CD4-positive, alpha-beta T cell treated with Interleukin-4 for 1 hour (primary cell): ENCODE measurements around the gene ADAMTS2.

Experiments
- DNase-seq, 2 donors: peaks; one replicate each; pipeline ENCODE4 v3.0.0-alpha.2; 2020 to 2022

Gene ADAMTS2

GRCh38 chr5:179187681-179188575 lies 157.3 kb downstream of the ADAMTS2 start:
- no peak for DNase-seq

GRCh38 chr5:179187229-179187678 lies 158.0 kb downstream of the ADAMTS2 start:
- DNase-seq, result no peak

DNA sequence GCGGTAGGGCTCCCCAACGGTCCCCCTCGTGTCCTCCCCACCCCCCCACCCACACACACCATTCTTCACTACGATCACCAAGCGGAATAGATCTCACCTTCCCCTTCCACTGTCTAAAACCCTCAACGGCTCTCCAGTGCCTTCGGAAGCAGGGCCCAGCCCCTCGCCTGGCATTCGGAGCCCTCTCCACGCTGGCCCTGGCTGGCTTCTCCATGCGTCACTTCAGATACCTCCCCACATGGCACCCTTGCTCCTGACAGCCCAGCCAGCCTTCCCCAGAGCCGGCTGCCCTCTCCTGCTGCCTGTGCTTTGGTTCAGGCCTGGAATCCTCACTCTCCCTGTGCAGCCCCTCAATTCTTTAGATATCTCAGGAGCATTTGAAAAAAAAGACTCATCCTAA lies 158.5 kb downstream of the ADAMTS2 start:
- no peak for DNase-seq

GRCh38 chr5:179185941-179186411 lies 159.3 kb downstream of the ADAMTS2 start:
- no peak for DNase-seq

DNA sequence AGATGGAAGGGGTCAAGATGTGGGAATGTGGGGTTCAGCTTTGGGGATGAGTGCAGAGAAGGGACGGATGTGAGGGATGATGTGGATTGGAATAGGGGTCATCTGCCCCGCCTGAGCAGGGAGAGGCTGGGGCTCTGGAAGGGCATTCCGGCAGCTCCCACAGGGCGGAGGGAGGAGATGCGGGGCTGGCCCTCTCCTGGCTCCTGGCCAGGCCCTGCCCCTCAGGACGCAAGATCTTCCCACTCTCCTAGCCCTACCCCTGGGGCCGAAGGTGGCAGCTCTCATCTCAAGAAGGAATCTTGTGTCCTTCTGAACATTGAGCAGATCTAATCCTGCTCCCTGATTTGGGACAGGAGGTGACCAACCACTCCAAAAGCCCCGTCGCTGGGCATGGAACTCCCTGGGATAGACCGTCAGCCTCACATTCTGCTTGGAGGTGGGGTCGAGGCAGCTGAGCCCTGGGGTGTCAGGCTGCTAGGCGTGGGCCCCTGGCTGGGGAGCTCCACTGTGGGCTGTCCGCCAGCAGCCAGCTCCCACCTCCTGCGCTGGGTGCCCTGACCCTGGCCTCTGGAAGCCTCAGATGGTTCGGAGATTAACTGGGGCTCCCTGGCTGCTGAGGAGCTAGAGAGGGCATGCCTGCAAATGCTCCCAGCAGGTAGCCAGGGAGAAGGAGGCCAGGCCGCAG lies 159.9 kb downstream of the ADAMTS2 start:
- DNase-seq, result no peak

- no peak for DNase-seq
Measured at GRCh38 chr5:179184521-179185050, 160.7 kb downstream of the ADAMTS2 start.

GRCh38 chr5:179183481-179183880 lies 161.8 kb downstream of the ADAMTS2 start:
- DNase-seq, result no peak

DNA sequence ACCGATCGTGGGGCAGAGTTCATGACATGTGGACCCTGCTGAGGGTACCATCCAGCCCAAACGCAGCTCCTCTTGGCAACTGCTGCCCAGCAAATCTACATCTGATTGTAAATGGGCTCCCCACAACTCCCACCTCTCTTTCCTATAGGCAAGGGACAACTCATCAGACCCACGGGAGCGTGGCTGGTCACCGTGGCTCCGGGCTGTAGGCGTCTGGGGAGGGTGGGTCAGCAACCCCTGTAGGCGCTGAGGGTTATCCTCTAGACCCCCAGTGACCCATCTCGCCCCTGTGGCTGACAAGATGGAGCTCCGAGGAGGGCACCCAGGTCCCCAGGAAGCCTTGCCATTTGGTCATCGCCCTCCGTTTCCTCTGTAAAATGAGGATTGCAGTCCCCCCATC lies 162.7 kb downstream of the ADAMTS2 start:
- DNase-seq, result no peak

DNA sequence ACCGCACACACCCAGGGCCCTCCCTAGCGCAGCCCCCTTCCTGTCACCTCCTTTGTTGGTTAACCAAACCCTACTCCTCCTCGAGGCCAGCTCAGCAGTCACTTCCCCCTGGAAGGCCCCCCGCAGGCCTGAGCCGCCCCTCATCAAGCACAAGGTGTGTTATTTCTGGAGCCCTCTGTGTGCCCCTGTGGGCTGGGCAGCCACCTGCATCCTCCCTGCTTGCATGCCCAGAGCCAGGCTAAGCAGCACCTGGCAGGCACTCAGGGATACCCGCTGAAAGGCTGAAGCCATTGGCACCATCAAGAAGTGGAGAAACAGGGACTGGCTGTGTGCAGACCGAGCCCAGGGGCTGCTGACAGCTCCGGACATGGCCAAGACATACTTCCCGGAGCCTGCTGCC lies 163.3 kb downstream of the ADAMTS2 start:
- no peak for DNase-seq

- no peak for DNase-seq
Measured at GRCh38 chr5:179180921-179181645, 164.2 kb downstream of the ADAMTS2 start.

DNA sequence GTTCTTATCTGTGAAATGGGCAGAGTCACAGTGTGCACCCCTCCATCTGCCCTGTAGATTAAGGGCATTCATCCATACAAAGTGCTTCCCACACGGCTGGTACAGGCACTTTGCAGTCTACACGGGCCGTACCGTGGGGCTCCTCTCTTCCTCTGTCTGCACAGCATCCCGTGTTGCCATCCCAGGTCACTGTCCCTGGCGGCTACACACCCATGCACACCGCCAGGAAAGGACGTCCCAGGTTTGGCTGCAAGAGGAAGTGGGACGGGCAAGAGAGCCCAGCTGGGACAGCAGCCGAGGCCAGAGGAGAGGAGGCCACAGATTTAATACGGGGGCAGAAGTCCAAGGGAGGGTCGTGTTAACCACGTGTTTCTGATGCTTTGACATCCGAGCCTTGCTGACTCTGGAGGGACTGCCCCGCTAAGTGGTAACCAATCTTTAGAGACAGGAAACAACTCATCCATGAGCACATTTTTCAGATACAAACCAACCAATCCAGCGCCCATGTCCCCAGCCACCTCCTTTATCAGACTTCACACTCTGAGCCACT lies 165.1 kb downstream of the ADAMTS2 start:
- no peak for DNase-seq

GRCh38 chr5:179177711-179178575 lies 167.3 kb downstream of the ADAMTS2 start:
- no peak for DNase-seq

GRCh38 chr5:179176571-179177230 lies 168.6 kb downstream of the ADAMTS2 start:
- DNase-seq, result no peak

- DNase-seq, result no peak
Measured at GRCh38 chr5:179176166-179176565, 169.1 kb downstream of the ADAMTS2 start.

GRCh38 chr5:179171816-179172745 lies 173.2 kb downstream of the ADAMTS2 start:
- no peak for DNase-seq

- DNase-seq, result no peak
Measured at GRCh38 chr5:179171251-179171815, 173.9 kb downstream of the ADAMTS2 start.

DNA sequence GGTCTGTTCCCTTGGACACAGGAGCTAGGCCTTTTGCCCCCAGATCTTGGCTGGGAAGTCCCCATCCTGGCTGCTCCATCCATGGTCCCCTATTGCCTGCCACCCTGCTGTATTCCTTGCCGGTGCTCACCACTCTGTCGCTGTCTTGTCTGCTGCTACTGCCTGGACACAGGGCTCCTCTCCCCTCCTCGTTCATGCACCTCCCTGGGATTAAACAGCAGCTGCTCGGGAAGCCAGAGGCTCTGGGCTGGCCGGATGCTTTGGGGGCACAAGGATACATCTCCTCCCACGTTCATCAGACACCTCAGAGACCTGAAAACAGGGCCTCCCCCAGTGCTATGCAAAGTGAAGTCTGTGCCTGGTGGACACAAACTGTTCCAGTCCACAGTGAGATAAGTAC lies 174.7 kb downstream of the ADAMTS2 start:
- DNase-seq, result no peak

- no peak for DNase-seq
Measured at GRCh38 chr5:179169836-179170235, 175.4 kb downstream of the ADAMTS2 start.

- no peak for DNase-seq
Measured at GRCh38 chr5:179168664-179169063, 176.6 kb downstream of the ADAMTS2 start.
